Mesothelial cell of epicardium (in vitro differentiated cells): Measurements from ENCODE around the gene USF3. TPM values are rescaled to one million over a fixed set of nuclear protein-coding genes. Genes with fewer than 3 reads are reported as not detected.

Source experiments
- DNase-seq, 2 experiments: peaks; one replicate each; pipeline ENCODE4 v3.0.0; 2021; ENCODE audit warnings: low spot score in 2 of 2; ENCODE audit not compliant: unreplicated experiment in 2 of 2
- H3K27ac Mint-ChIP-seq: 2 replicates; pipeline ENCODE4 v1.8.0; 2021; ENCODE audit warnings: mixed read lengths
- H3K27me3 Mint-ChIP-seq: 2 replicates; pipeline ENCODE4 v1.8.0; 2021; ENCODE audit warnings: low read depth, mixed read lengths
- H3K36me3 Mint-ChIP-seq: 2 replicates; pipeline ENCODE4 v1.8.0; 2021; ENCODE audit warnings: mixed read lengths
- H3K4me1 Mint-ChIP-seq: 2 replicates; pipeline ENCODE4 v1.8.0; 2021; ENCODE audit warnings: mixed read lengths
- H3K4me3 Mint-ChIP-seq: 2 replicates; pipeline ENCODE4 v1.8.0; 2021; ENCODE audit warnings: mild to moderate bottlenecking, moderate library complexity, mixed read lengths
- H3K9me3 Mint-ChIP-seq: 2 replicates; pipeline ENCODE4 v1.8.0; 2021; ENCODE audit warnings: mixed read lengths
- total RNA-seq: library from RNA; stranded (reverse); gene quantifications from 3 replicates; pipeline ENCODE4 v1.2.1, GENCODE V29; 2021
- TF ChIP-seq, protein P1 (sequence below): fragments of 200-600 bp; sonication (generic); IDR thresholded peaks from one replicate; pipeline ENCODE4 v1.5.0; 2021; ENCODE audit warnings: antibody characterized with exemption; ENCODE audit not compliant: unreplicated experiment

The USF3 gene
- total RNA-seq, 1 donor from 2014 or later = 17.9 TPM

GRCh38 chr3:113620091-113620490 is 76.4 kb downstream of the USF3 start:
- TF ChIP-seq, protein P1, sequence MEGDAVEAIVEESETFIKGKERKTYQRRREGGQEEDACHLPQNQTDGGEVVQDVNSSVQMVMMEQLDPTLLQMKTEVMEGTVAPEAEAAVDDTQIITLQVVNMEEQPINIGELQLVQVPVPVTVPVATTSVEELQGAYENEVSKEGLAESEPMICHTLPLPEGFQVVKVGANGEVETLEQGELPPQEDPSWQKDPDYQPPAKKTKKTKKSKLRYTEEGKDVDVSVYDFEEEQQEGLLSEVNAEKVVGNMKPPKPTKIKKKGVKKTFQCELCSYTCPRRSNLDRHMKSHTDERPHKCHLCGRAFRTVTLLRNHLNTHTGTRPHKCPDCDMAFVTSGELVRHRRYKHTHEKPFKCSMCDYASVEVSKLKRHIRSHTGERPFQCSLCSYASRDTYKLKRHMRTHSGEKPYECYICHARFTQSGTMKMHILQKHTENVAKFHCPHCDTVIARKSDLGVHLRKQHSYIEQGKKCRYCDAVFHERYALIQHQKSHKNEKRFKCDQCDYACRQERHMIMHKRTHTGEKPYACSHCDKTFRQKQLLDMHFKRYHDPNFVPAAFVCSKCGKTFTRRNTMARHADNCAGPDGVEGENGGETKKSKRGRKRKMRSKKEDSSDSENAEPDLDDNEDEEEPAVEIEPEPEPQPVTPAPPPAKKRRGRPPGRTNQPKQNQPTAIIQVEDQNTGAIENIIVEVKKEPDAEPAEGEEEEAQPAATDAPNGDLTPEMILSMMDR = no peak
- no peak for DNase-seq

DNA sequence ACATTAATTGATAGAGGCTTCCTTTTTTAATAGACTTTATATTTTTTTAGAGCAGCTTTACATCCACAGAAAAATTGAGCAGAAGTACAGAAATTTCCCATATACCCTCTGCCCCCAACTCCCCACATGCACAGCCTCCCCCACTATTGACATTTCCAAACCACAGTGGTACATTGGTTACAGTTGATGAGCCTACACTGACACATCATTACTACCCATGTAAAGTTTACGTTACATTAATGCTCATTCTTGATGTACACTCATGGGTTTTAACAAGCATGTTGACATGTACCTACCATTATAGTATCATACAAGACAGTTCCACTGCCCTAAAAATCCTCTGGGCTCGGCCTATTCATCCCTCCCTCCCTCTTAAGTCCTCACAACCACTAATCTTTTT is 78.7 kb downstream of the USF3 start:
- Mint-ChIP-seq H3K9me3 (no peaks in the 10 kb centered on the region), H3K36me3 (no peaks in the 10 kb centered on the region), H3K4me3 (no peak overlapping the region), H3K4me1 (no peaks in the 10 kb centered on the region), H3K27me3 (peaks cover 11% of the 10 kb centered on the region), H3K27ac (no peak overlapping the region)
- no peak for DNase-seq
- TF ChIP-seq, protein P1 = no peak

More at GRCh38 chr3:113620091-113620490, 76.4 kb downstream of the USF3 start:
- Mint-ChIP-seq H3K4me3 (no peak overlapping the region), H3K27ac (no peak overlapping the region), H3K9me3 (no peaks in the 10 kb centered on the region), H3K36me3 (no peaks in the 10 kb centered on the region), H3K27me3 (peaks cover 31% of the 10 kb centered on the region), H3K4me1 (no peaks in the 10 kb centered on the region)

DNA sequence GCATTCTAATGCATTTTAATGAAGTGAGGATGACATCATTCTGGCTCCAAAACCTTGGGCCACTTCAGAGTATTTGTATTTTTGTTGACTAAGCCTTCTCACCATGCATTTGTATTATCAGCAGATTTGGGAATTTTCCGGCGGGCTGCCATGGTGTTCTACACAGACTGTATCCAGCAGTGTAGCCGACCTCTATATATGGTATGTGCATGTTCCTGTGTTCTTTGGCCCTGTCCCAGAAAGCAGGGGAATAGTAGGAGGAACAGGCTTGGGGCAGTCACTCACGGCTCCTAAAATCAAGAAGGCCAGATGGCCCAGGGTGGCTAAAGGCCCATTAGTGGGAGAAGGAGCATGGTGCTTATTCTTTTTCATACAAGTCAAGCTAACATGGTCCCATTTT is 80.5 kb downstream of the USF3 start:
- Mint-ChIP-seq H3K27me3 (peaks cover 6% of the 10 kb centered on the region), H3K27ac (no peak overlapping the region), H3K9me3 (no peaks in the 10 kb centered on the region), H3K4me1 (no peaks in the 10 kb centered on the region), H3K36me3 (no peaks in the 10 kb centered on the region), H3K4me3 (no peak overlapping the region)
- no peak for DNase-seq
- TF ChIP-seq, protein P1 = no peak

- no peak for DNase-seq
- Mint-ChIP-seq H3K27ac (no peak overlapping the region), H3K9me3 (no peaks in the 10 kb centered on the region), H3K36me3 (no peaks in the 10 kb centered on the region), H3K4me3 (no peak overlapping the region), H3K4me1 (no peaks in the 10 kb centered on the region), H3K27me3 (no peaks in the 10 kb centered on the region)
- TF ChIP-seq, protein P1 = no peak
Measured at GRCh38 chr3:113614402-113614801, 82.0 kb downstream of the USF3 start.

DNA sequence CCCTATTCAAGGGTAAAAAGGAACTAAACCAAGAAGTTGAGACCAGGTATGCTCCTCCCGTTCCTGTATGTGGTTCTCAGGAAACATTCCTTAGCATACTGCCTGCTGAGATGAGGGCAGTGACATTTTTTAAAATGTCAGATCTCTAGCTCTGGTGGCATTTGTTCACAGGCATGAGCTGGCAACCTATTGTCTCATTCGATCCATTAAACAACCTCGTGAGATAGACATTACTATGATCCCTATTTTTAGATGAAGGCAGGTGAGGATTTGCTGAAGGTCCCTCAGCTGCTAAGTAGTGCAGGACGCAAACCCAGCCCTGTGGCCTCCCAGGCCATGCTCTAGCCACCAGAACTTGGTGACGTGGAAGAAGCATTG is 89.2 kb downstream of the USF3 start:
- TF ChIP-seq, protein P1 = no peak

DNA sequence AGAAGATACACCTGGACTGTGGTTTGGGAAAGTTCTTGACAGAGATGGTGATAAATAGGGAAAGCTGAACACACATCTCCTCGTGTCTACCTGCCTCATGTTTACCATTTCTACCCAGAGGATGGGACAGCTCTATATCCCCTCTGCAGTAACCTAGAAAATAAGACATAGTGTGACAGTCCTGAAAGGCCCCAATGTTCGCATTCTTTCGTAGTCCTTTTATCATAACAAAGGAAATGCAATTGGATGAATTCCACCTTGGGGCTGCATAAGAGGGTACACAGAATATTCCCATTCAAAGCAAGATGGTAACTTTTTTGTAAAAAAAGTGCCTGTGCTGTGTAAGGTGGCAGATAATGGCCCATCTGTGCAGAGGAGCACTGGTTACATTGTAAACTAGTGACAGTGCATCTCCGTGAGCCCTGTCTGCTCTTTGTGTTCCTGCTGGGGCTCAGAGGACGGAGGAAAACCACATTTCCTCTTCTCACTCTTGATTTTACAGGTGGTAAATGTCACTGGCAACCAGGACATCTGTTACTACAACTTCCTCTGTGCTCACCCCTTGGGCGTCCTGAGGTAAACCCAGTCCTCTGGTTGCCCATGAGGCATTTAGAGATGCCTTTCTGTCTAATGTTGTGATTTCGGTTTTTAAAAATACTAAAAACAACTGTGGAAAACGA is 89.8 kb downstream of the USF3 start:
- Mint-ChIP-seq H3K27ac (no peak overlapping the region), H3K27me3 (peaks cover 16% of the 10 kb centered on the region), H3K9me3 (no peaks in the 10 kb centered on the region), H3K4me1 (no peaks in the 10 kb centered on the region), H3K36me3 (no peaks in the 10 kb centered on the region), H3K4me3 (no peak overlapping the region)
- TF ChIP-seq, protein P1 = no peak
- no peak for DNase-seq

More for the DNA sequence above, 89.2 kb downstream of the USF3 start:
- Mint-ChIP-seq H3K36me3 (no peaks in the 10 kb centered on the region), H3K4me3 (no peak overlapping the region), H3K27ac (no peak overlapping the region), H3K4me1 (no peaks in the 10 kb centered on the region), H3K27me3 (peaks cover 11% of the 10 kb centered on the region), H3K9me3 (no peaks in the 10 kb centered on the region)
- no peak for DNase-seq
